GM12892 (cell line): ENCODE data around the gene TMEM255B.

Experiments used
- POLR2A ChIP-seq: IDR thresholded peaks from 2 replicates; pipeline ENCODE4 v1.6.1; 2011; ENCODE audit warnings: low read depth, low read length, control low read depth
- POLR2AphosphoS5 ChIP-seq: IDR thresholded peaks from 2 replicates; pipeline ENCODE4 v1.6.1; 2011; ENCODE audit warnings: low read depth, low read length, control low read depth
- TAF1 ChIP-seq: IDR thresholded peaks from 2 replicates; pipeline ENCODE4 v1.6.1; 2011; ENCODE audit warnings: low read depth, mild to moderate bottlenecking, control low read depth, low read length, borderline replicate concordance

GRCh38 chr13:113818700-113819295, 59.8 kb downstream of the TMEM255B start:
- TF ChIP-seq POLR2A, result no peak
- no peak for TF ChIP-seq POLR2AphosphoS5
- TF ChIP-seq TAF1, result no peak
